ENCODE results near the gene MARK4. TPM values are rescaled to one million over a fixed set of nuclear protein-coding genes. Genes with fewer than 3 reads are reported as not detected.

MARK4 gene
- total RNA-seq, 1 experiment from 2014 or later, result 37.7 TPM

GRCh38 chr19:45351401-45351952, 100.4 kb downstream of the MARK4 start:
- RAD21 ChIA-PET (ENCODE audit: low non-redundant PET in 1 of 2, low total read pairs in 2 of 2, uncharacterized antibody in 2 of 2, unreplicated experiment in 2 of 2), result no interaction called here

GRCh38 chr19:45352062-45352461, 101.0 kb downstream of the MARK4 start:
- ChIA-PET POLR2A (no interaction called here), RAD21 (ENCODE audit: low non-redundant PET in 1 of 2, low total read pairs in 2 of 2, uncharacterized antibody in 2 of 2, unreplicated experiment in 2 of 2) (no interaction called here)
- no peaks in the 10 kb centered on the region for H4K20me1 ChIP-seq (ENCODE audit: insufficient read depth)

More at GRCh38 chr19:45351401-45351952, 100.4 kb downstream of the MARK4 start:
- no peak overlapping the region for H3K4me3 ChIP-seq (replicated peaks in 1 of 2; ENCODE audit: low read depth in 1 of 2, low read length in 2 of 2)
- no peaks in the 10 kb centered on the region for H3K79me2 ChIP-seq (ENCODE audit: insufficient read depth, low read length)
- TF ChIP-seq MAX (IDR thresholded peaks at IDR 0.05) (no peak), ZNF274 (IDR thresholded peaks at IDR 0.05; ENCODE audit: low read depth, low read length) (no peak), SP1 (IDR thresholded peaks at IDR 0.05; ENCODE audit: low read depth) (no peak), CEBPB (IDR thresholded peaks at IDR 0.05; ENCODE audit: low read depth) (no peak), CBX3 (IDR thresholded peaks at IDR 0.05; ENCODE audit: low read depth) (no peak)
- BruUV-seq (replicated peaks), result no TSS peak
- no peak for ATAC-seq
- no peak overlapping the region for H3K27ac ChIP-seq (ENCODE audit: low read depth, low read length)
- H4K20me1 ChIP-seq (ENCODE audit: insufficient read depth), result no peaks in the 10 kb centered on the region
- no peaks in the 10 kb centered on the region for H3K9me3 ChIP-seq (ENCODE audit: control insufficient read depth in 1 of 2, insufficient read depth in 1 of 2, low read depth in 1 of 2, low read length in 2 of 2)
- H2AFZ ChIP-seq (ENCODE audit: low read depth, low read length, poor library complexity, severe bottlenecking), result no peak overlapping the region
- ChIA-PET CTCF (no interaction called here), POLR2A (no interaction called here)
- H3K27me3 ChIP-seq (ENCODE audit: insufficient read depth, low read length), result no peaks in the 10 kb centered on the region
- peaks cover 24 to 37% of the 10 kb centered on the region in 2 experiments; a peak in 3 of 4 replicates for H3K36me3 ChIP-seq (ENCODE audit: control insufficient read depth in 1 of 2, insufficient read depth in 2 of 2, low read length in 2 of 2)
- no peaks in the 10 kb centered on the region for H3K9me2 ChIP-seq (ENCODE audit: insufficient read depth)
- no peak overlapping the region for H3K9ac ChIP-seq (ENCODE audit: low read length)
- no peak overlapping the region for H3K4me2 ChIP-seq (ENCODE audit: low read length)
- H3K4me1 ChIP-seq (ENCODE audit: control insufficient read depth in 1 of 2, insufficient read depth in 2 of 2, low read length in 2 of 2), result no peaks in the 10 kb centered on the region
- intact Hi-C loops (cut with micrococcal nuclease), result no loop called here
- no peak for DNase-seq (ENCODE audit: low read depth, low spot score)

More at GRCh38 chr19:45352062-45352461, 101.0 kb downstream of the MARK4 start:
- CTCF ChIA-PET, result no interaction called here
- H3K4me1 ChIP-seq (ENCODE audit: control insufficient read depth in 1 of 2, insufficient read depth in 2 of 2, low read length in 2 of 2), result no peaks in the 10 kb centered on the region
- peaks cover 28 to 43% of the 10 kb centered on the region in 2 experiments; a peak in 3 of 4 replicates for H3K36me3 ChIP-seq (ENCODE audit: control insufficient read depth in 1 of 2, insufficient read depth in 2 of 2, low read length in 2 of 2)
- no peak for ATAC-seq
- no peaks in the 10 kb centered on the region for H3K9me3 ChIP-seq (ENCODE audit: control insufficient read depth in 1 of 2, insufficient read depth in 1 of 2, low read depth in 1 of 2, low read length in 2 of 2)
- H3K79me2 ChIP-seq (ENCODE audit: insufficient read depth, low read length), result no peaks in the 10 kb centered on the region
- no peak for DNase-seq (ENCODE audit: low read depth, low spot score)
- no peak overlapping the region for H3K27ac ChIP-seq (ENCODE audit: low read depth, low read length)
- H3K4me3 ChIP-seq (replicated peaks in 1 of 2; ENCODE audit: low read depth in 1 of 2, low read length in 2 of 2), result no peak overlapping the region
- no peak for TF ChIP-seq ZBTB33 (IDR thresholded peaks at IDR 0.05; ENCODE audit: extremely low read depth, insufficient replicate concordance, low read length)
- no TSS peak for BruUV-seq (replicated peaks)
- H3K9ac ChIP-seq (ENCODE audit: low read length), result no peak overlapping the region
- no peak overlapping the region for H2AFZ ChIP-seq (ENCODE audit: low read depth, low read length, poor library complexity, severe bottlenecking)
- H3K4me2 ChIP-seq (ENCODE audit: low read length), result no peak overlapping the region
- no peaks in the 10 kb centered on the region for H3K27me3 ChIP-seq (ENCODE audit: insufficient read depth, low read length)
- intact Hi-C loops (cut with micrococcal nuclease), result no loop called here
- no peaks in the 10 kb centered on the region for H3K9me2 ChIP-seq (ENCODE audit: insufficient read depth)
